Parathyroid adenoma (tissue), 2 donors: ENCODE measurements around the gene ARHGEF28.

Experiments used
- H2AFZ ChIP-seq: fragments of 300-600 bp; sonication (generic); one replicate; pipeline ENCODE4 v1.7.0; 2017; ENCODE audit warnings: antibody characterized with exemption, mild to moderate bottlenecking
- H3K27ac ChIP-seq: fragments of 300-600 bp; sonication (generic); one replicate; pipeline ENCODE4 v1.7.0; 2017
- H3K27me3 ChIP-seq: fragments of 300-600 bp; sonication (generic); one replicate; pipeline ENCODE4 v1.7.0; 2017; ENCODE audit warnings: low read length; ENCODE audit not compliant: control insufficient read depth, insufficient read depth
- H3K36me3 ChIP-seq: fragments of 300-600 bp; sonication (generic); one replicate; pipeline ENCODE4 v1.7.0; 2017; ENCODE audit warnings: low read length; ENCODE audit not compliant: control insufficient read depth, insufficient read depth
- H3K4me1 ChIP-seq: fragments of 300-600 bp; sonication (generic); one replicate; pipeline ENCODE4 v1.7.0; 2017; ENCODE audit warnings: control low read depth
- H3K4me2 ChIP-seq: fragments of 300-600 bp; sonication (generic); one replicate; pipeline ENCODE4 v1.7.0; 2017; ENCODE audit warnings: low read length
- H3K4me3 ChIP-seq: fragments of 300-600 bp; sonication (generic); one replicate; pipeline ENCODE4 v1.7.0; 2017; ENCODE audit warnings: low read depth, low read length
- H3K79me2 ChIP-seq: fragments of 300-600 bp; sonication (generic); one replicate; pipeline ENCODE4 v1.7.0; 2017; ENCODE audit warnings: control low read depth
- H3K9ac ChIP-seq: fragments of 300-600 bp; sonication (generic); one replicate; pipeline ENCODE4 v1.7.0; 2017; ENCODE audit warnings: mild to moderate bottlenecking
- H3K9me3 ChIP-seq: fragments of 300-600 bp; sonication (generic); one replicate; pipeline ENCODE4 v1.7.0; 2017; ENCODE audit warnings: low read length; ENCODE audit not compliant: control insufficient read depth
- CTCF ChIP-seq: fragments of 300-600 bp; sonication (generic); IDR thresholded peaks from one replicate; pipeline ENCODE4 v1.7.0; 2017; ENCODE audit warnings: antibody characterized with exemption, mild to moderate bottlenecking
- donor health status: primary hyperparathyroidism.

The ARHGEF28 gene

GRCh38 chr5:73726071-73726470, 100.1 kb downstream of the ARHGEF28 start:
- no peaks in the 10 kb centered on the region for H3K27me3 ChIP-seq
- no peak overlapping the region for H3K4me2 ChIP-seq
- no peaks in the 10 kb centered on the region for H3K9me3 ChIP-seq
- H2AFZ ChIP-seq = no peak overlapping the region
- no peaks in the 10 kb centered on the region for H3K79me2 ChIP-seq
- no peaks in the 10 kb centered on the region for H3K4me1 ChIP-seq
- H3K27ac ChIP-seq = no peak overlapping the region
- H3K36me3 ChIP-seq = no peaks in the 10 kb centered on the region
- H3K4me3 ChIP-seq = no peak overlapping the region
- H3K9ac ChIP-seq = no peak overlapping the region
- no peak for TF ChIP-seq CTCF

DNA sequence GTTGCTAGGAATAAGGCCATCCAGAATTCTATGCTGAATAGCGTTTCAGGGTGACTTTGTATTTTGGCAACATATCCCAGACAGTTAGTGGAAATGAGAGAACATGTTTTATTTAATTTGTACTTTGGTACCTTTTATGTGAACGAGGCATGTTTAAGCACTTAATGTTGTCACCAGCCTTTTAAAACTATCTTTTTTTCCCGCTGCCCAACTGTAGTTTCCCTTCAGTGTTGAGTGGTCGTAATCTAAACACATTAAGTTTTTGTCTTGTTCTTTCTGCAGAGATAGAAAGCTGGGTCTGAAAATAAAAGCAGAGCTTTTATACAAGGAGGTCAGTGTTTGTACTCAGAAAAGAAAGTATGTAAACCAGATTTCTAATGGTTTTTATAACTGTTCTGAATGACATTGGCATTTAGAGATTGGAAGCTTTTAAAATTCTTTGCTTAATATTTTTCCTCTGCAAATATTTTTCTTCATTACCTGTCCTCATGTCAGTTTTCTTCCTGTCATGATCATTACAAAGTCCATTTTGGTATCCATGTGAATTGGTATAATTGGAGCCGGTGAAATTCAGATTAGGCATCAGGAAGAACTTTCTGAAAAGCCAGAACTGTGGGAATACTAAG, 100.7 kb downstream of the ARHGEF28 start:
- Histone ChIP-seq H3K9ac (no peak overlapping the region), H2AFZ (no peak overlapping the region), H3K79me2 (no peaks in the 10 kb centered on the region), H3K36me3 (no peaks in the 10 kb centered on the region), H3K27me3 (no peaks in the 10 kb centered on the region), H3K4me2 (no peak overlapping the region), H3K4me3 (no peak overlapping the region), H3K4me1 (no peaks in the 10 kb centered on the region), H3K27ac (no peak overlapping the region), H3K9me3 (no peaks in the 10 kb centered on the region)
- TF ChIP-seq CTCF = no peak

GRCh38 chr5:73727470-73727869, 101.5 kb downstream of the ARHGEF28 start:
- H3K27ac ChIP-seq = no peak overlapping the region
- no peak overlapping the region for H3K4me3 ChIP-seq

GRCh38 chr5:73728493-73729273, 102.7 kb downstream of the ARHGEF28 start:
- H3K27me3 ChIP-seq = no peaks in the 10 kb centered on the region
- no peak overlapping the region for H3K4me3 ChIP-seq
- H3K9ac ChIP-seq = no peak overlapping the region
- H3K4me1 ChIP-seq = no peaks in the 10 kb centered on the region
- TF ChIP-seq CTCF = no peak
- H3K9me3 ChIP-seq = no peaks in the 10 kb centered on the region
- no peak overlapping the region for H2AFZ ChIP-seq
- H3K36me3 ChIP-seq = no peaks in the 10 kb centered on the region
- H3K4me2 ChIP-seq = no peak overlapping the region
- no peaks in the 10 kb centered on the region for H3K79me2 ChIP-seq
- no peak overlapping the region for H3K27ac ChIP-seq

More at GRCh38 chr5:73727470-73727869, 101.5 kb downstream of the ARHGEF28 start:
- Histone ChIP-seq H3K9me3 (no peaks in the 10 kb centered on the region), H3K36me3 (no peaks in the 10 kb centered on the region), H3K9ac (no peak overlapping the region), H3K79me2 (no peaks in the 10 kb centered on the region), H2AFZ (no peak overlapping the region), H3K4me1 (no peaks in the 10 kb centered on the region), H3K27me3 (no peaks in the 10 kb centered on the region), H3K4me2 (no peak overlapping the region)
- TF ChIP-seq CTCF = no peak
